OCI-LY1 (cell line): ENCODE data around the gene NME2.

Experiments
- H2AFZ ChIP-seq: fragments of 200-600 bp; sonication (generic), shearing (Covaris generic); 2 replicates; pipeline ENCODE4 v1.6.0; 2014; ENCODE audit warnings: antibody characterized with exemption, mild to moderate bottlenecking, low read length
- H3F3A ChIP-seq: fragments of 200-600 bp; sonication (generic), shearing (Covaris generic); 2 replicates; pipeline ENCODE4 v1.6.0; 2014; ENCODE audit warnings: mild to moderate bottlenecking, antibody characterized with exemption, low read length, moderate library complexity; ENCODE audit not compliant: insufficient read depth
- H3K27ac ChIP-seq: fragments of 200-600 bp; sonication (generic); 2 replicates; pipeline ENCODE4 v1.5.1; 2014; ENCODE audit warnings: low read length, mixed run types, mild to moderate bottlenecking, low read depth; ENCODE audit not compliant: poor library complexity, severe bottlenecking
- H3K27me3 ChIP-seq: fragments of 200-600 bp; sonication (generic); 2 replicates; pipeline ENCODE4 v1.6.0; 2014; ENCODE audit warnings: antibody characterized with exemption, mild to moderate bottlenecking, low read length, moderate library complexity; ENCODE audit not compliant: insufficient read depth
- H3K36me3 ChIP-seq: fragments of 200-600 bp; sonication (generic); 2 replicates; pipeline ENCODE4 v1.6.1; 2014; ENCODE audit warnings: mild to moderate bottlenecking, antibody characterized with exemption, low read length, moderate library complexity, mixed read lengths; ENCODE audit not compliant: insufficient read depth
- H3K4me1 ChIP-seq: fragments of 200-600 bp; sonication (generic); 2 replicates; pipeline ENCODE4 v1.5.1; 2014; ENCODE audit warnings: mild to moderate bottlenecking, low read length, moderate library complexity; ENCODE audit not compliant: insufficient read depth, severe bottlenecking
- H3K4me2 ChIP-seq: fragments of 200-600 bp; sonication (generic), shearing (Covaris generic); 2 replicates; pipeline ENCODE4 v1.6.1; 2014; ENCODE audit warnings: low read length
- H3K4me3 ChIP-seq: fragments of 200-600 bp; sonication (generic); 2 replicates; pipeline ENCODE4 v1.5.1; 2014; ENCODE audit warnings: low read length, low read depth, mild to moderate bottlenecking, mixed read lengths; ENCODE audit not compliant: poor library complexity, severe bottlenecking
- H3K79me2 ChIP-seq: fragments of 200-600 bp; shearing (Covaris generic); 2 replicates; pipeline ENCODE4 v1.6.1; 2016; ENCODE audit warnings: mixed run types, low read length, mixed read lengths; ENCODE audit not compliant: insufficient read depth
- H3K9ac ChIP-seq: fragments of 200-600 bp; sonication (generic), shearing (Covaris generic); 2 replicates; pipeline ENCODE4 v1.6.1; 2014; ENCODE audit warnings: mild to moderate bottlenecking, low read length, mixed read lengths
- H3K9me2 ChIP-seq: fragments of 200-600 bp; sonication (generic), shearing (Covaris generic); 2 replicates; pipeline ENCODE4 v1.6.1; 2014; ENCODE audit warnings: low read depth, mild to moderate bottlenecking, low read length, mixed read lengths
- H3K9me3 ChIP-seq: fragments of 200-600 bp; shearing (Covaris generic); 2 replicates; pipeline ENCODE4 v1.6.1; 2014; ENCODE audit warnings: low read length, mixed read lengths
- H4K20me1 ChIP-seq: fragments of 200-600 bp; sonication (generic), shearing (Covaris generic); 2 replicates; pipeline ENCODE4 v1.6.0; 2016; ENCODE audit warnings: mild to moderate bottlenecking, low read length; ENCODE audit not compliant: insufficient read depth
- CTCF ChIP-seq: fragments of 200-600 bp; sonication (generic), shearing (Covaris generic); IDR thresholded peaks from 2 replicates; pipeline ENCODE4 v1.5.1; 2017; ENCODE audit warnings: mild to moderate bottlenecking, antibody characterized with exemption, low read length, moderate library complexity, mixed read lengths
- EZH2 ChIP-seq: fragments of 200-600 bp; sonication (generic), shearing (Covaris generic); IDR thresholded peaks from 2 replicates; pipeline ENCODE4 v1.8.0; 2017; ENCODE audit warnings: borderline replicate concordance, mixed run types, mild to moderate bottlenecking, antibody characterized with exemption, low read length, moderate library complexity, mixed read lengths

The NME2 gene

DNA sequence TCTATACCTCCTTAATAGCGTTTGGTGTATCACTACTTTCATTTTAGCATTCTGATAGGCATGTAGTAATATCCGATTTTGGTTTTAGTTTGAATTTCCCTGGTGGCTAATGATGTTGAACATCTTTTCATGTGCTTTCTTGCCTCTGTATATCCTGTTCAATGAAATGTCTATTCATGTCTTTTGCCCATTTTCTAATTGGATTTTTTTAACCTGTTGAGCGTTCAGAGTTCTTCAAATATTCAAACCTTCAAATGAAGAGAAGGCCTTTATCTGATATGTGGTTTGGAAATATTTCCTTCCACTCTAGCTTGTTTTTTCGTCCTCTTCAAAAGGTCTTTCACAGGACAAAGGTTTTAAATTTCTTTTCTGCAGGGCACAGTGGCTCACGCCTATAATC lies 15.3 kb upstream of the NME2 start:
- no peaks in the 10 kb centered on the region for H3K27me3 ChIP-seq
- H3F3A ChIP-seq, result no peaks in the 10 kb centered on the region
- peaks cover 22% of the 10 kb centered on the region for H3K79me2 ChIP-seq
- peaks cover 26% of the 10 kb centered on the region for H3K4me1 ChIP-seq
- H2AFZ ChIP-seq, result peak overlapping the region; percentile 10; the same call in 1 of the 2 replicates
- no peaks in the 10 kb centered on the region for H3K9me2 ChIP-seq
- no peak overlapping the region for H3K4me3 ChIP-seq
- H3K9me3 ChIP-seq, result no peaks in the 10 kb centered on the region
- H3K9ac ChIP-seq, result no peak overlapping the region
- peaks cover 13% of the 10 kb centered on the region for H3K36me3 ChIP-seq
- no peak overlapping the region for H3K27ac ChIP-seq
- no peaks in the 10 kb centered on the region for H4K20me1 ChIP-seq
- TF ChIP-seq CTCF (no peak), EZH2 (no peak)
- H3K4me2 ChIP-seq, result no peak overlapping the region

- Histone ChIP-seq H3F3A (no peaks in the 10 kb centered on the region), H2AFZ (no peak overlapping the region), H3K36me3 (peaks cover 30% of the 10 kb centered on the region), H3K9me2 (no peaks in the 10 kb centered on the region), H3K27me3 (no peaks in the 10 kb centered on the region), H3K4me1 (peaks cover 26% of the 10 kb centered on the region), H3K4me3 (peak overlapping the region; percentile 39), H3K9ac (peak overlapping the region; percentile 40; the same call in 1 of the 2 replicates), H4K20me1 (no peaks in the 10 kb centered on the region), H3K4me2 (peak overlapping the region; percentile 56), H3K79me2 (peaks cover 36% of the 10 kb centered on the region), H3K27ac (peak overlapping the region; percentile 37), H3K9me3 (no peaks in the 10 kb centered on the region)
- no peak for TF ChIP-seq EZH2
- no peak for TF ChIP-seq CTCF
Observed at GRCh38 chr17:51152766-51153209, 13.4 kb upstream of the NME2 start.

DNA sequence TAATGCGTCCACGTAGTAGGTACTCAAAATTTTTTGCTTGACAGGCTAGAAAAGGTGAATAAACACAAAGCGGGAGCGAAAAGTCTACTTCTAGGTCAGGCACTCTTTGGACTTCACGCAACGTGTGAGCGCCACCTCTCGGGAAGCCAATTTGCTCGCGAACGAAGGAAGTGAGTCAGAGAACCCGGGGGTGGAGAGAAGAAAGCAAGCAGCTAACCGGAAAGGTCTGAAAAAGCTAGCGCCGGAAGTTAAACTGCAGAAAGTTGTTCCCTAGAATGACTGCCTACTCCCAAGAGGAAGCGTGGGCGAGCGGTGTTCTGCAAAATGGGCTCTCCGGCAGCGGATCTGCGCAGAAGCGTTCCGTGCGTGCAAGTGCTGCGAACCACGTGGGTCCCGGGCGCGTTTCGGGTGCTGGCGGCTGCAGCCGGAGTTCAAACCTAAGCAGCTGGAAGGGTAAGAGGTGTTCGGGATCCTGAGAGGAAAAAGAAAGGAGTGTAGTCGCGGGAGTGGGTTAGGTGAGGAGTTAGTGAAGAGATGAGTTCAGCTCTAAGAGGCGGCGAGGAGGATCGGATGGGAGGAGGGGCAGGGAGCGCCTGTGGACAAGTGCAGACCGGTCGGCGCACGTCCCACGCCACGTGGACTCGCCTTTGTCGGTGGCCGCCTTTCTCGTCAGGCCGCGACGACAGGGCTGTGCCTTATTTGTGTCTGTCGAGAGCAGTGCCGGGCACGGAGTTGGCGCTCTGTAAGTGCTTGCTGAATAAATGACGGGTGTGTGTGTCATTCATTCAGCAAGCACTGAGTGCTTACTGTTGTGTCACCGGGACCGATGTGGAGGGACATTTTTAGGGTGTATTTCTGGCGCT lies 12.8 kb upstream of the NME2 start, which contains the start of gene NME1:
NME1 (plus strand) TSS at position 350 of the 863 bp plus-strand sequence. CDS start 2,096 bp downstream, outside the sequence.
- TF ChIP-seq EZH2 (no peak), CTCF (peak; percentile 92)
- Histone ChIP-seq H3K9me2 (no peaks in the 10 kb centered on the region), H3F3A (no peaks in the 10 kb centered on the region), H3K36me3 (peaks cover 36% of the 10 kb centered on the region), H3K79me2 (peaks cover 37% of the 10 kb centered on the region), H3K4me3 (peak within 1 kb of the TSS; percentile 73), H3K4me2 (peak within 1 kb of the TSS; percentile 95), H2AFZ (no peak within 1 kb of the TSS), H4K20me1 (no peaks in the 10 kb centered on the region), H3K4me1 (peaks cover 26% of the 10 kb centered on the region), H3K9ac (peak within 1 kb of the TSS; percentile 87), H3K27ac (peak within 1 kb of the TSS; percentile 37), H3K9me3 (no peaks in the 10 kb centered on the region), H3K27me3 (no peaks in the 10 kb centered on the region)
